Prostate gland (tissue), 2 donors: ENCODE data around the gene KCTD1. TPM values are rescaled to one million over a fixed set of nuclear protein-coding genes. Genes with fewer than 3 reads are reported as not detected.

Experiments used
- DNase-seq: peaks from one replicate; pipeline ENCODE4 v3.0.0-alpha.2; 2019; ENCODE audit warnings: low spot score
- H3K27ac ChIP-seq, 2 donors: fragments of 200-600 bp; sonication (generic); 2 replicates each; pipeline ENCODE4 v1.5.1; 2017 to 2019
- H3K27me3 ChIP-seq: fragments of 200-600 bp; sonication (generic); replicated peaks from 2 replicates; pipeline ENCODE4 v1.5.1; 2019; ENCODE audit not compliant: insufficient read depth
- H3K36me3 ChIP-seq, 2 donors: fragments of 200-600 bp; sonication (generic); 1 replicate in 1 of 2; 2 replicates in 1 of 2; pipeline versions ENCODE4 v1.5.1 to v1.8.1; 2017 to 2019
- H3K4me1 ChIP-seq: fragments of 200-600 bp; sonication (generic); replicated peaks from 2 replicates; pipeline ENCODE4 v1.5.1; 2019
- H3K4me3 ChIP-seq, 2 donors: fragments of 200-600 bp; sonication (generic); 2 replicates each; pipeline ENCODE4 v1.5.1; 2017 to 2019
- H3K9me3 ChIP-seq: fragments of 200-600 bp; sonication (generic); 2 replicates; pipeline ENCODE4 v1.5.1; 2017
- POLR2A ChIP-seq: fragments of 450-650 bp; IDR thresholded peaks from one replicate; pipeline ENCODE4 v1.6.1; 2016; ENCODE audit warnings: antibody characterized with exemption, mild to moderate bottlenecking
- POLR2AphosphoS5 ChIP-seq: sonication (generic); formaldehyde crosslinking; IDR thresholded peaks from one replicate; pipeline ENCODE4 v1.6.1; 2017; ENCODE audit warnings: antibody characterized with exemption
- WGBS: methylation state at CpG from one replicate; pipeline ENCODE4 v1.1.5; 2018; 5-methylcytosine and 5-hydroxymethylcytosine counted together
- intact Hi-C: fragments of 100-400 bp; cut with DNase I; formaldehyde crosslinking; loops from one replicate; pipeline ENCODE4 v1.14.2; 2022
- total RNA-seq, 2 donors: library from RNA; depleted of rRNA; stranded (reverse); fragments of >200 nt; gene quantifications; one replicate each; pipeline ENCODE4 v1.1.0, GENCODE V29; 2016
- TF ChIP-seq, protein P1 (sequence below), 4 experiments: fragments of 200-600 bp in 2 of 4; fragments of 450-650 bp in 2 of 4; sonication (generic) in 2 of 4; IDR thresholded peaks; 1 replicate in 3 of 4; 2 replicates in 1 of 4; pipeline ENCODE4 v1.5.1; 2016 to 2019; ENCODE audit warnings: antibody characterized with exemption in 4 of 4, mild to moderate bottlenecking in 2 of 4, moderate library complexity in 2 of 4

The KCTD1 gene
- total RNA-seq, 2 donors from 2014 or later: 24.7 to 40.5 TPM

- Histone ChIP-seq H3K36me3 (no peaks in the 10 kb centered on the region), H3K27me3 (no peaks in the 10 kb centered on the region), H3K4me3 (no peak overlapping the region), H3K9me3 (no peaks in the 10 kb centered on the region), H3K4me1 (no peaks in the 10 kb centered on the region), H3K27ac (no peak overlapping the region)
- WGBS: 83% methylated on average over 5 of the region's 5 CpGs
- TF ChIP-seq, protein P1, sequence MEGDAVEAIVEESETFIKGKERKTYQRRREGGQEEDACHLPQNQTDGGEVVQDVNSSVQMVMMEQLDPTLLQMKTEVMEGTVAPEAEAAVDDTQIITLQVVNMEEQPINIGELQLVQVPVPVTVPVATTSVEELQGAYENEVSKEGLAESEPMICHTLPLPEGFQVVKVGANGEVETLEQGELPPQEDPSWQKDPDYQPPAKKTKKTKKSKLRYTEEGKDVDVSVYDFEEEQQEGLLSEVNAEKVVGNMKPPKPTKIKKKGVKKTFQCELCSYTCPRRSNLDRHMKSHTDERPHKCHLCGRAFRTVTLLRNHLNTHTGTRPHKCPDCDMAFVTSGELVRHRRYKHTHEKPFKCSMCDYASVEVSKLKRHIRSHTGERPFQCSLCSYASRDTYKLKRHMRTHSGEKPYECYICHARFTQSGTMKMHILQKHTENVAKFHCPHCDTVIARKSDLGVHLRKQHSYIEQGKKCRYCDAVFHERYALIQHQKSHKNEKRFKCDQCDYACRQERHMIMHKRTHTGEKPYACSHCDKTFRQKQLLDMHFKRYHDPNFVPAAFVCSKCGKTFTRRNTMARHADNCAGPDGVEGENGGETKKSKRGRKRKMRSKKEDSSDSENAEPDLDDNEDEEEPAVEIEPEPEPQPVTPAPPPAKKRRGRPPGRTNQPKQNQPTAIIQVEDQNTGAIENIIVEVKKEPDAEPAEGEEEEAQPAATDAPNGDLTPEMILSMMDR (IDR thresholded peaks at IDR 0.05): no peak
- TF ChIP-seq POLR2A: no peak
- TF ChIP-seq POLR2AphosphoS5: no peak
- intact Hi-C loops: no loop called here
- DNase-seq: no peak
Measured at GRCh38 chr18:26495287-26495686, 53.1 kb downstream of the KCTD1 start.

DNA sequence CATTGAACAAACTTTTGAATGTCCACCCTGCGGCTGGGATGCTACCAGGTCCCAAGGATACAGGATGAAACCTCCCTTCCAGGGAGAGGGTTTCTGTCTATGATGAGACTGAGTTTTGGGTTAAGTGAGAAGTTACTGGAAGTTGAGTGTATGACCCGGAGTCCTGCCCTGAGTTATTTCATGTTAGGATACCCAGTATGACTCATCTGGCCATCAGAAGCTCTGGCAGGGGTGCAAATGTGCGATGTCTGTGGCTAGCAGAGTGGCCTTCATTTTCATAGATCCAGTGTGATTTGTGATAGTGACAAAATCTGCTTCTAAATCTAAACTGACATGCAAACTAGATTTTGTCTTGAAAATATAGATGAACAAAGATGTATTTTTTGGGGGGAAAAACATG is 55.3 kb downstream of the KCTD1 start:
- Histone ChIP-seq H3K27ac (no peak overlapping the region), H3K36me3 (no peaks in the 10 kb centered on the region), H3K4me1 (no peaks in the 10 kb centered on the region), H3K9me3 (no peaks in the 10 kb centered on the region), H3K4me3 (no peak overlapping the region), H3K27me3 (no peaks in the 10 kb centered on the region)
- DNase-seq: no peak
- intact Hi-C loops: no loop called here
- no peak for TF ChIP-seq POLR2A
- TF ChIP-seq, protein P1 (IDR thresholded peaks at IDR 0.05): no peak
- TF ChIP-seq POLR2AphosphoS5: no peak
- 94% methylated on average over 3 of the region's 3 CpGs for WGBS

DNA sequence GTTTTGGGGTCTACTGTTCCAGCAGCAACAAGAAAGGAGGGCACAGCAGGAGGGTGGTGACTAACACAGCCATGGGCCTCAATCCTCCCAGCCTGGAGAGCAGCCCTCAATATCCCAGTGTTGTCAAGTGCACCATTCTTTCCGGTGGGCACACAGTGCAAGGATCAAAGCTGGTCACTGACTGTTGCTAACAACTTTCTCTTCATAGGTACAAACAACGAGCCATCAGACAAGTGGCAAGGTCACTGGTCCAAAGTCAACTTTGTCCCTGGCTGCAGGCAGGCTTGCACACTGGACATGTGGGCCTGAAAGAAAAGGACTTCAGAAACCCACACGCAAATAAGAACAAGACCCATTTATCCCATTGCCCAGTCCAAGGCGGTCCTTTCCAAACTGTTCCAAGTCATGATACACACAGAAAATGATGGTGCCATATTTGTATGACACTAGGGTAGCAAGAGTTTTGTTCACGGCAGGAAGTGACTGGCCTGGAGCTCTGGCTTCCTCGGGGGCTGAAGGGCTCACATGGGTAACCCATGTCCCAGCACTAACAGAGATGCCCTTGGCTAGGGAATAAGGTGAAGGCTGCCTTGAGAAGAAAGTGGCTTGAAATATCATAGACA is 57.0 kb downstream of the KCTD1 start:
- H3K9me3 ChIP-seq: no peaks in the 10 kb centered on the region
- no peak overlapping the region for H3K4me3 ChIP-seq
- TF ChIP-seq, protein P1 (IDR thresholded peaks at IDR 0.05): no peak
- no peak for TF ChIP-seq POLR2A
- TF ChIP-seq POLR2AphosphoS5: no peak
- intact Hi-C loops: no loop called here
- DNase-seq: no peak
- WGBS: 95% methylated on average over 6 of the region's 6 CpGs
- no peaks in the 10 kb centered on the region for H3K27me3 ChIP-seq
- no peak overlapping the region for H3K27ac ChIP-seq
- no peaks in the 10 kb centered on the region for H3K4me1 ChIP-seq
- H3K36me3 ChIP-seq: no peaks in the 10 kb centered on the region

GRCh38 chr18:26489881-26490280 is 58.5 kb downstream of the KCTD1 start:
- 65% methylated on average over 7 of the region's 7 CpGs for WGBS
- TF ChIP-seq POLR2A (no peak), POLR2AphosphoS5 (no peak)
- TF ChIP-seq, protein P1 (IDR thresholded peaks at IDR 0.05): no peak
- no peak overlapping the region for H3K27ac ChIP-seq

GRCh38 chr18:26489191-26489590 is 59.2 kb downstream of the KCTD1 start:
- no peak for DNase-seq
- Histone ChIP-seq H3K4me3 (no peak overlapping the region), H3K27ac (no peak overlapping the region), H3K36me3 (no peaks in the 10 kb centered on the region), H3K4me1 (no peaks in the 10 kb centered on the region), H3K27me3 (no peaks in the 10 kb centered on the region), H3K9me3 (no peaks in the 10 kb centered on the region)
- intact Hi-C loops: no loop called here
- TF ChIP-seq, protein P1 (IDR thresholded peaks at IDR 0.05): no peak
- no peak for TF ChIP-seq POLR2A
- no peak for TF ChIP-seq POLR2AphosphoS5
- 78% methylated on average over 4 of the region's 4 CpGs for WGBS

More at GRCh38 chr18:26489881-26490280, 58.5 kb downstream of the KCTD1 start:
- Histone ChIP-seq H3K4me1 (no peaks in the 10 kb centered on the region), H3K36me3 (no peaks in the 10 kb centered on the region), H3K9me3 (no peaks in the 10 kb centered on the region), H3K4me3 (no peak overlapping the region), H3K27me3 (no peaks in the 10 kb centered on the region)
- intact Hi-C loops: no loop called here
- DNase-seq: no peak
